Fibroblast of the aortic adventitia (primary cell): Measurements from ENCODE around the gene FRRS1L. TPM values are rescaled to one million over a fixed set of nuclear protein-coding genes. Genes with fewer than 3 reads are reported as not detected.
A peak's percentile ranks its signal among the peaks of the same experiment; 100 is the strongest.

Experiments
- DNase-seq: peaks from one replicate; pipeline ENCODE4 v3.0.0-alpha.2; 2010; ENCODE audit warnings: low read depth
- H3K4me3 ChIP-seq: 2 replicates; pipeline ENCODE4 v1.5.1; 2011; ENCODE audit warnings: low read depth, mild to moderate bottlenecking, control low read depth, low read length, moderate library complexity
- CTCF ChIP-seq: IDR thresholded peaks from 2 replicates; pipeline ENCODE4 v1.5.1; 2011; ENCODE audit warnings: mild to moderate bottlenecking, low read length, control low read depth, inconsistent platforms; ENCODE audit not compliant: insufficient read depth
- total RNA-seq: library from RNA; depleted of rRNA; stranded (reverse); fragments of >200 nt; gene quantifications from 2 replicates; pipeline ENCODE4 v1.2.3, GENCODE V29; 2012; ENCODE audit warnings: low replicate concordance

FRRS1L gene
- total RNA-seq, 1 donor: 0.18 TPM

- DNase-seq: peak; percentile 16
- TF ChIP-seq CTCF: no peak
These were observed 74.9 kb downstream of the FRRS1L start for GRCh38 chr9:109092051-109092580.

GRCh38 chr9:109088221-109088620 lies 78.8 kb downstream of the FRRS1L start:
- H3K4me3 ChIP-seq: no peak overlapping the region
- DNase-seq: no peak
- TF ChIP-seq CTCF: no peak

More at GRCh38 chr9:109092051-109092580, 74.9 kb downstream of the FRRS1L start:
- no peak overlapping the region for H3K4me3 ChIP-seq

GRCh38 chr9:109087795-109088194 lies 79.3 kb downstream of the FRRS1L start:
- TF ChIP-seq CTCF: no peak

GRCh38 chr9:109086221-109086620 lies 80.8 kb downstream of the FRRS1L start:
- H3K4me3 ChIP-seq: no peak overlapping the region
- no peak for TF ChIP-seq CTCF
- no peak for DNase-seq

More at GRCh38 chr9:109087795-109088194, 79.3 kb downstream of the FRRS1L start:
- H3K4me3 ChIP-seq: no peak overlapping the region
- no peak for DNase-seq

GRCh38 chr9:109085510-109085909 lies 81.5 kb downstream of the FRRS1L start:
- H3K4me3 ChIP-seq: no peak overlapping the region
- no peak for DNase-seq
- TF ChIP-seq CTCF: no peak

- no peak overlapping the region for H3K4me3 ChIP-seq
- DNase-seq: no peak
- TF ChIP-seq CTCF: no peak
These were observed 83.1 kb downstream of the FRRS1L start for GRCh38 chr9:109083813-109084405.

GRCh38 chr9:109083141-109083540 lies 83.9 kb downstream of the FRRS1L start:
- DNase-seq: no peak
- TF ChIP-seq CTCF: no peak

More at GRCh38 chr9:109083141-109083540, 83.9 kb downstream of the FRRS1L start:
- H3K4me3 ChIP-seq: no peak overlapping the region
